ENCODE results near the gene MRTFB.
A peak's percentile ranks its signal among the peaks of the same experiment; 100 is the strongest.

MRTFB gene

DNA sequence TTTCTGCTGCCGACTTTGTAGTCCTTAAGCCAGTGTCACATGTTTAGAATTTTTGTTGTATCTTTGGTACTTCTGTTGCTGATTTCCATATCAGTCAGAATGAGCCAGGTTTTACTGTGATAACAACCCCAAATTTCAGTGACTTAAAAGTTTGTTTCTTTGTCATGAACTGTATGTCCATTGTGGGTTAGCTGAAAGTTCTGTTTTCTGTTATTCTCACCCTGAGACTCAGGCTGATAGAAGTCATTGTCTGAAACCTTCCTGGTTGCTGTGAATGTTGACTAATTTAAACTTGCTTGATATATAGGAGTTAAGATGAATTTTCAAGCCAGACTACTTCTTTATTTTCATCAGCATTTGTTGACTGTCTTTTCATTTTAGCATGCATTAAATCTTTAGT is 68.8 kb downstream of the MRTFB start:
- in situ Hi-C loops (cut with MboI; ENCODE audit: low sequenced_read_pairs, unreplicated experiment) = no loop called here
- TF ChIP-seq, protein P1, sequence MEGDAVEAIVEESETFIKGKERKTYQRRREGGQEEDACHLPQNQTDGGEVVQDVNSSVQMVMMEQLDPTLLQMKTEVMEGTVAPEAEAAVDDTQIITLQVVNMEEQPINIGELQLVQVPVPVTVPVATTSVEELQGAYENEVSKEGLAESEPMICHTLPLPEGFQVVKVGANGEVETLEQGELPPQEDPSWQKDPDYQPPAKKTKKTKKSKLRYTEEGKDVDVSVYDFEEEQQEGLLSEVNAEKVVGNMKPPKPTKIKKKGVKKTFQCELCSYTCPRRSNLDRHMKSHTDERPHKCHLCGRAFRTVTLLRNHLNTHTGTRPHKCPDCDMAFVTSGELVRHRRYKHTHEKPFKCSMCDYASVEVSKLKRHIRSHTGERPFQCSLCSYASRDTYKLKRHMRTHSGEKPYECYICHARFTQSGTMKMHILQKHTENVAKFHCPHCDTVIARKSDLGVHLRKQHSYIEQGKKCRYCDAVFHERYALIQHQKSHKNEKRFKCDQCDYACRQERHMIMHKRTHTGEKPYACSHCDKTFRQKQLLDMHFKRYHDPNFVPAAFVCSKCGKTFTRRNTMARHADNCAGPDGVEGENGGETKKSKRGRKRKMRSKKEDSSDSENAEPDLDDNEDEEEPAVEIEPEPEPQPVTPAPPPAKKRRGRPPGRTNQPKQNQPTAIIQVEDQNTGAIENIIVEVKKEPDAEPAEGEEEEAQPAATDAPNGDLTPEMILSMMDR (IDR thresholded peaks at IDR 0.05; ENCODE audit: borderline replicate concordance, control extremely low read depth, extremely low read depth, insufficient read depth, missing control alignments) = no peak
- no peak for DNase-seq (ENCODE audit: low spot score)

DNA sequence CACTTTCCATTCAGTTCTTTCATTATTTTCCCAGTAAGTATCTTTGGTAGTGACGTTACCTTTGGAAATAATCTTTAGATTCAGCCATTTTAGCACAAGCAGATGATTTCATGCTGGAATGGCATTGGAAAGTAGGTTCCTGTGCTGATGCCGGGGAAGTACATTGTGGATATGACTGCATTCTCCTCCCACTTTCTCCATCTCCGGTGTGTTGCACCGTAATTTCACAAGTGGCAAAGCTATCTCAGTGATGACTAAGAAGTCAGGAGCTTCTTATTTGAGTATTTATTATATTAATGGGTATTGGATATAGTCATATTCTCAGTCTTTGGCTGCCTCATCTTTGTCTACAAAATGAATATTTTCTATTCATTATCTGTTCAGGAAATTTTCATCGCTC is 69.8 kb downstream of the MRTFB start:
- in situ Hi-C loops (cut with MboI; ENCODE audit: low sequenced_read_pairs, unreplicated experiment) = no loop called here
- no peak for DNase-seq (ENCODE audit: low spot score)
- TF ChIP-seq, protein P1 (IDR thresholded peaks at IDR 0.05; ENCODE audit: borderline replicate concordance, control extremely low read depth, extremely low read depth, insufficient read depth, missing control alignments) = no peak

DNA sequence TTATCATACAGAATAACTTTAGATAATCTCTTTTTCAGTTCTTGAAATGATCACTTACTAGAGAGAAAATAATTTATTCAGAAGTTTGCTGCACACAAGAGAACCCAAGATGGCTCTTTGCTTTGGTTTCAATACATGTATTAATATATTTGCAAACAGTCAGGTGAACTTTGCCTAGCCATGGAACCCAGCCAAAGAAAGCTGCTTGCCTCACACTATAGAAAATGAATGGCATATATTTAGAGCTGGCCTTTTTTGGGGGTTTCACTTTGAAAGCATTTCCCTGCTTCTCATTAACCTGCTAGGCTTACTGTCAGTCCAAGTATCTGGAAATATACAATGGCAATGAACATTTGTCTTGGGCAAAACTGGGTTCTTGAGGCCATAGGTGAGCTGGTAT is 75.3 kb downstream of the MRTFB start:
- DNase-seq (ENCODE audit: low spot score) = peak; percentile 11
- TF ChIP-seq, protein P1 (IDR thresholded peaks at IDR 0.05; ENCODE audit: borderline replicate concordance, control extremely low read depth, extremely low read depth, insufficient read depth, missing control alignments) = no peak
- in situ Hi-C loops (cut with MboI; ENCODE audit: low sequenced_read_pairs, unreplicated experiment) = no loop called here

DNA sequence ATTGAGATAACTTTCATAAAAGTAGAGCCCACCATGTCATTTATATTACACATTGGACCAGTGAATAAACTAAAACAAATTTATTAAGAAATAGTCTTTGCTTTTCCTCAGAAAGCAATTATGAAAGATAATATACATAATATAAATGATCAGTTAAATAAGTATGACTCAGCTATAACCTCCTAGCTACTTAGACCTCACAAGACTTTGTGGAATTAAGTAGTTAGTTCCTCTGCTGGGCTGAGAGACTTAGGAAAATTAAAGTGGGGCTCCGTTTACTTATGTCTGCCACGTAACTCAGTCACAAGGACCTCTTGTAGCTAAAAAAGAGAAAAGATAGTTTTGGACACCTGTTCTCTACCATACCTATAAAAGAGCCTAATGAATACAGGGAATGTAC is 76.9 kb downstream of the MRTFB start:
- TF ChIP-seq, protein P1 (IDR thresholded peaks at IDR 0.05; ENCODE audit: borderline replicate concordance, control extremely low read depth, extremely low read depth, insufficient read depth, missing control alignments) = no peak
- DNase-seq (ENCODE audit: low spot score) = no peak
- in situ Hi-C loops (cut with MboI; ENCODE audit: low sequenced_read_pairs, unreplicated experiment) = no loop called here

DNA sequence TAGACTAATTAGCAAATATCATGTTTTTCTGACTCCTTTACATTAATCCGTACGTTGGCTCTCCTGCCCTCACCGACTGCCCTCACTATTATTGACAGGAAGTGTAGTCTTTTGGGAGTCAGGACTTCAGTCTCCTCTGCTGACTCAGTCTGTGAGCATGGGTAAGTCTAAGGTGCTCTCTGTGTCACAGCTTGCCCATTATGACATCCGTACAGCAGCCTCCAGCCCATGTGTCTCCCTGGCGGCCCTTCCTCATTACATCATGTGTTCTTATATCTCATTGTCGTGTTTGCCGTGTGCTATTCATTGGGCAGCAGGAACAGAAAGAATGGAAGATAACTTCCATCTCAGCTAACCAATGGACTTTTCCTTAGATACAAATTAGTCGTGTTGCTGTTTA is 77.5 kb downstream of the MRTFB start:
- DNase-seq (ENCODE audit: low spot score) = no peak
- TF ChIP-seq, protein P1 (IDR thresholded peaks at IDR 0.05; ENCODE audit: borderline replicate concordance, control extremely low read depth, extremely low read depth, insufficient read depth, missing control alignments) = no peak
- in situ Hi-C loops (cut with MboI; ENCODE audit: low sequenced_read_pairs, unreplicated experiment) = no loop called here

DNA sequence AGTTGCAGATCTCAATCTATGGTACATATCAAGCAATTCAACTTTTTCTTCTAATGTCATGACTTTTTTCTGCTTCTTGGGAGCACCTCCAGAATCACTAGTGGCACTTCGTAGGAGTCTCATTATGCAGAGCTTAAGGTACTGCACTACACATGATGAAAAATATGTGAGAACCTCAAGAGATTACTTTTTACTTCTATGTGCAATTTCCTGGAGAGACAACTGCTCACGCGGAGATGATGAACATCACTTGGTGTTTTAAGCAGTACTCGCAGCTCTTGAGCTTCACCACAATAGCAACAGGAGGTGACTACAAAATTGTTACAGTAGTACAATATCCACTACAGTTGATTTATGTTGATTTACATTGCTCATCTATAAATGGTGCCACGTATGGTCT is 79.7 kb downstream of the MRTFB start:
- in situ Hi-C loops (cut with MboI; ENCODE audit: low sequenced_read_pairs, unreplicated experiment) = no loop called here
- no peak for DNase-seq (ENCODE audit: low spot score)
- TF ChIP-seq, protein P1 (IDR thresholded peaks at IDR 0.05; ENCODE audit: borderline replicate concordance, control extremely low read depth, extremely low read depth, insufficient read depth, missing control alignments) = no peak
